ENCODE measurements around the gene TMEM39A. TPM values are rescaled to one million over a fixed set of nuclear protein-coding genes. Genes with fewer than 3 reads are reported as not detected.
A peak's percentile ranks its signal among the peaks of the same experiment; 100 is the strongest.

The TMEM39A gene
- total RNA-seq, 5 donors from 2014 or later (not counting 1 experiment from before 2014, with no cell fraction given) = 35.4 to 59.5 (median 38.7) TPM

- 100% methylated on average over 1 of the region's 2 CpGs for WGBS (ENCODE audit: insufficient coverage)
- Histone ChIP-seq H3K27ac (ENCODE audit: low read length) (no peak overlapping the region), H3K36me3 (ENCODE audit: control insufficient read depth in 2 of 2, extremely low read depth in 1 of 2, insufficient read depth in 1 of 2, low read length in 1 of 2) (peaks cover 0 to 28% of the 10 kb centered on the region in 2 donors), H3K4me3 (ENCODE audit: control insufficient read depth in 1 of 2, extremely low read depth in 1 of 2, low read length in 1 of 2) (no peak overlapping the region), H3K27me3 (replicated peaks in 1 of 2; ENCODE audit: control insufficient read depth in 2 of 2, extremely low read depth in 1 of 2, insufficient read depth in 2 of 2, low read length in 1 of 2) (no peaks in the 10 kb centered on the region), H3K4me1 (ENCODE audit: control insufficient read depth in 1 of 2, extremely low read depth in 1 of 2, insufficient read depth in 2 of 2, low read length in 2 of 2) (no peaks in the 10 kb centered on the region), H3K9me3 (no peaks in the 10 kb centered on the region)
- DNase-seq = no peak
- POLR2A ChIA-PET = no interaction called here
- ATAC-seq (replicated peaks in 1 of 4) = no peak
- no peaks in the 10 kb centered on the region for H3K27me3 Mint-ChIP-seq
- CTCF ChIA-PET = no interaction called here
- peaks cover 30% of the 10 kb centered on the region for H3K36me3 Mint-ChIP-seq
- no peak overlapping the region for H3K27ac Mint-ChIP-seq
- no peaks in the 10 kb centered on the region for H3K9me3 Mint-ChIP-seq
- H3K4me1 Mint-ChIP-seq = peaks cover 0 to 7% (median 2%) of the 10 kb centered on the region in 3 donors
- H3K4me3 Mint-ChIP-seq = no peak overlapping the region
These were observed 28.7 kb upstream of the TMEM39A start for GRCh38 chr3:119492128-119492527.

GRCh38 chr3:119490153-119490552, 26.7 kb upstream of the TMEM39A start:
- ATAC-seq (replicated peaks in 1 of 4) (no peak), DNase-seq (no peak)
- no peaks in the 10 kb centered on the region for H3K4me1 ChIP-seq (ENCODE audit: control insufficient read depth in 1 of 2, extremely low read depth in 1 of 2, insufficient read depth in 2 of 2, low read length in 2 of 2)
- no peaks in the 10 kb centered on the region for H3K27me3 ChIP-seq (replicated peaks in 1 of 2; ENCODE audit: control insufficient read depth in 2 of 2, extremely low read depth in 1 of 2, insufficient read depth in 2 of 2, low read length in 1 of 2)
- Mint-ChIP-seq H3K36me3 (peaks cover 45% of the 10 kb centered on the region), H3K9me3 (no peaks in the 10 kb centered on the region), H3K27me3 (no peaks in the 10 kb centered on the region), H3K27ac (peak overlapping the region; percentile 28 to 44), H3K4me3 (no peak overlapping the region), H3K4me1 (peaks cover 0 to 6% (median 0%) of the 10 kb centered on the region in 3 donors)
- POLR2A ChIA-PET = no interaction called here
- no peak overlapping the region for H3K4me3 ChIP-seq (ENCODE audit: control insufficient read depth in 1 of 2, extremely low read depth in 1 of 2, low read length in 1 of 2)
- no peaks in the 10 kb centered on the region for H3K9me3 ChIP-seq
- CTCF ChIA-PET = no interaction called here
- no peak overlapping the region for H3K27ac ChIP-seq (ENCODE audit: low read length)
- no CpG with 5 or more reads among the region's 2 CpGs for WGBS (ENCODE audit: insufficient coverage)
- H3K36me3 ChIP-seq (ENCODE audit: control insufficient read depth in 2 of 2, extremely low read depth in 1 of 2, insufficient read depth in 1 of 2, low read length in 1 of 2) = peaks cover 5 to 47% of the 10 kb centered on the region in 2 donors

GRCh38 chr3:119485563-119485962, 22.1 kb upstream of the TMEM39A start:
- H3K9me3 ChIP-seq = no peaks in the 10 kb centered on the region
- no peak overlapping the region for H3K27ac ChIP-seq (ENCODE audit: low read length)
- CTCF ChIA-PET = no interaction called here
- H3K27ac Mint-ChIP-seq = no peak overlapping the region
- DNase-seq (no peak), ATAC-seq (replicated peaks in 1 of 4) (no peak)
- peaks cover 0 to 5% (median 0%) of the 10 kb centered on the region in 3 donors for H3K4me1 Mint-ChIP-seq
- 100% methylated on average over 1 of the region's 2 CpGs for WGBS (ENCODE audit: insufficient coverage)
- peaks cover 5 to 62% of the 10 kb centered on the region in 2 donors for H3K36me3 ChIP-seq (ENCODE audit: control insufficient read depth in 2 of 2, extremely low read depth in 1 of 2, insufficient read depth in 1 of 2, low read length in 1 of 2)
- no peaks in the 10 kb centered on the region for H3K27me3 Mint-ChIP-seq
- no peak overlapping the region for H3K4me3 Mint-ChIP-seq
- H3K9me3 Mint-ChIP-seq = no peaks in the 10 kb centered on the region
- POLR2A ChIA-PET = no interaction called here
- H3K4me3 ChIP-seq (ENCODE audit: control insufficient read depth in 1 of 2, extremely low read depth in 1 of 2, low read length in 1 of 2) = no peak overlapping the region
- H3K27me3 ChIP-seq (replicated peaks in 1 of 2; ENCODE audit: control insufficient read depth in 2 of 2, extremely low read depth in 1 of 2, insufficient read depth in 2 of 2, low read length in 1 of 2) = no peaks in the 10 kb centered on the region
- H3K4me1 ChIP-seq (ENCODE audit: control insufficient read depth in 1 of 2, extremely low read depth in 1 of 2, insufficient read depth in 2 of 2, low read length in 2 of 2) = no peaks in the 10 kb centered on the region
- peaks cover 51% of the 10 kb centered on the region for H3K36me3 Mint-ChIP-seq

GRCh38 chr3:119483101-119483500, 19.7 kb upstream of the TMEM39A start:
- Mint-ChIP-seq H3K27me3 (no peaks in the 10 kb centered on the region), H3K9me3 (no peaks in the 10 kb centered on the region), H3K36me3 (peaks cover 50% of the 10 kb centered on the region), H3K4me1 (no peaks in the 10 kb centered on the region), H3K27ac (no peak overlapping the region), H3K4me3 (no peak overlapping the region)
- H3K27ac ChIP-seq (ENCODE audit: low read length) = no peak overlapping the region
- no CpG with 5 or more reads among the region's 1 CpG for WGBS (ENCODE audit: insufficient coverage)
- H3K9me3 ChIP-seq = no peaks in the 10 kb centered on the region
- no peaks in the 10 kb centered on the region for H3K27me3 ChIP-seq (replicated peaks in 1 of 2; ENCODE audit: control insufficient read depth in 2 of 2, extremely low read depth in 1 of 2, insufficient read depth in 2 of 2, low read length in 1 of 2)
- no peak overlapping the region for H3K4me3 ChIP-seq (ENCODE audit: control insufficient read depth in 1 of 2, extremely low read depth in 1 of 2, low read length in 1 of 2)
- ChIA-PET POLR2A (interaction anchor here in 1 of 2 donors (0.8 kb wide), 1 partner anchor 16 kb away, joined by 3 read pairs; no protein-coding TSS in a partner anchor), CTCF (no interaction called here)
- DNase-seq = no peak
- no peaks in the 10 kb centered on the region for H3K4me1 ChIP-seq (ENCODE audit: control insufficient read depth in 1 of 2, extremely low read depth in 1 of 2, insufficient read depth in 2 of 2, low read length in 2 of 2)
- no peak for ATAC-seq (replicated peaks in 1 of 4)
- peaks cover 11 to 59% of the 10 kb centered on the region in 2 donors for H3K36me3 ChIP-seq (ENCODE audit: control insufficient read depth in 2 of 2, extremely low read depth in 1 of 2, insufficient read depth in 1 of 2, low read length in 1 of 2)

- peaks cover 7 to 60% of the 10 kb centered on the region in 2 donors for H3K36me3 ChIP-seq (ENCODE audit: control insufficient read depth in 2 of 2, extremely low read depth in 1 of 2, insufficient read depth in 1 of 2, low read length in 1 of 2)
- H3K27ac Mint-ChIP-seq = no peak overlapping the region
These were observed 17.7 kb upstream of the TMEM39A start for GRCh38 chr3:119481079-119481478.

GRCh38 chr3:119470866-119471265, 7.5 kb upstream of the TMEM39A start:
- DNase-seq = no peak
- Mint-ChIP-seq H3K27me3 (no peaks in the 10 kb centered on the region), H3K4me1 (peaks cover 28 to 33% (median 32%) of the 10 kb centered on the region in 3 donors), H3K9me3 (no peaks in the 10 kb centered on the region), H3K36me3 (peaks cover 16% of the 10 kb centered on the region), H3K27ac (no peak overlapping the region), H3K4me3 (peak overlapping the region; percentile 26 to 93 (median 91))
- peaks cover 4 to 23% of the 10 kb centered on the region in 2 experiments for H3K4me1 ChIP-seq (ENCODE audit: control insufficient read depth in 1 of 2, extremely low read depth in 1 of 2, insufficient read depth in 2 of 2, low read length in 2 of 2)
- WGBS (ENCODE audit: insufficient coverage) = 100% methylated on average over 2 of the region's 6 CpGs
- no peak overlapping the region for H3K27ac ChIP-seq (ENCODE audit: low read length)
- H3K27me3 ChIP-seq (replicated peaks in 1 of 2; ENCODE audit: control insufficient read depth in 2 of 2, extremely low read depth in 1 of 2, insufficient read depth in 2 of 2, low read length in 1 of 2) = no peaks in the 10 kb centered on the region
- no peaks in the 10 kb centered on the region for H3K9me3 ChIP-seq
- H3K4me3 ChIP-seq (ENCODE audit: control insufficient read depth in 1 of 2, extremely low read depth in 1 of 2, low read length in 1 of 2) = no peak overlapping the region
- no peak for ATAC-seq (replicated peaks in 1 of 4)
- H3K36me3 ChIP-seq (ENCODE audit: control insufficient read depth in 2 of 2, extremely low read depth in 1 of 2, insufficient read depth in 1 of 2, low read length in 1 of 2) = peaks cover 4 to 34% of the 10 kb centered on the region in 2 donors
- ChIA-PET POLR2A (interaction anchor here in 1 of 2 donors (0.5 kb wide), 1 partner anchor 7 kb away, joined by 4 read pairs; the partner anchor contains the start of gene TMEM39A), CTCF (interaction anchor here (0.5 to 0.6 kb wide), 2 partner anchors 18 to 877 kb away, joined by 3 to 6 read pairs; no protein-coding TSS in a partner anchor)

More at GRCh38 chr3:119481079-119481478, 17.7 kb upstream of the TMEM39A start:
- ATAC-seq (replicated peaks in 1 of 4) (no peak), DNase-seq (no peak)
- no peaks in the 10 kb centered on the region for H3K27me3 Mint-ChIP-seq
- no peaks in the 10 kb centered on the region for H3K9me3 Mint-ChIP-seq
- Histone ChIP-seq H3K9me3 (no peaks in the 10 kb centered on the region), H3K27ac (ENCODE audit: low read length) (no peak overlapping the region), H3K27me3 (replicated peaks in 1 of 2; ENCODE audit: control insufficient read depth in 2 of 2, extremely low read depth in 1 of 2, insufficient read depth in 2 of 2, low read length in 1 of 2) (no peaks in the 10 kb centered on the region), H3K4me3 (ENCODE audit: control insufficient read depth in 1 of 2, extremely low read depth in 1 of 2, low read length in 1 of 2) (no peak overlapping the region), H3K4me1 (ENCODE audit: control insufficient read depth in 1 of 2, extremely low read depth in 1 of 2, insufficient read depth in 2 of 2, low read length in 2 of 2) (no peaks in the 10 kb centered on the region)
- ChIA-PET CTCF (no interaction called here), POLR2A (interaction anchor here in 1 of 2 donors (0.8 kb wide), 1 partner anchor 17 kb away, joined by 3 read pairs; the partner anchor contains the start of gene TMEM39A)
- no CpG with 5 or more reads among the region's 2 CpGs for WGBS (ENCODE audit: insufficient coverage)
- no peaks in the 10 kb centered on the region for H3K4me1 Mint-ChIP-seq
- peaks cover 52% of the 10 kb centered on the region for H3K36me3 Mint-ChIP-seq
- H3K4me3 Mint-ChIP-seq = no peak overlapping the region
